ENCODE measurements around the gene MEF2C. TPM values are rescaled to one million over a fixed set of nuclear protein-coding genes. Genes with fewer than 3 reads are reported as not detected.
A peak's percentile ranks its signal among the peaks of the same experiment; 100 is the strongest.

Gene MEF2C
- polyA plus RNA-seq, 1 donor, result 42.4 TPM

DNA sequence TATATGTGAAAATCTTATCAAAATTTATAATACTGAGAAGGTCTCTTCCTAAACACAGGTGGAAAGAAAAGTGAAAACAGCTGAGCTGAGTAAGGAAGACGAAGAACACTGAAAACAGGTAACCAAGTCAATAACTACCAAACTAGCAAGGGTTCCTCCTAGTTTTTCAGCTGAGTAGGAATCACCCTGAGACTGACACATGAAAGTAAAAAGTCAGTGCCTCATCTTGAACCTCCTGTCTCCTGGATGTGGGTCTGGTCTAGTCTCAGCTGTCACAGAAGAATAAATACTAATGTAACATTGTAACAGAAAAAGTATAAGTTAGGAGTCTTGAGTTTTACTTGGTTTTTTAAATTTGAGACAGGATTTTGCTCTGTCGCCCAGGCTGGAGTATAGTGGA lies 121.0 kb downstream of the MEF2C start:
- no peak for DNase-seq

- DNase-seq, result no peak
Measured at GRCh38 chr5:88761269-88761850, 121.6 kb downstream of the MEF2C start.

DNA sequence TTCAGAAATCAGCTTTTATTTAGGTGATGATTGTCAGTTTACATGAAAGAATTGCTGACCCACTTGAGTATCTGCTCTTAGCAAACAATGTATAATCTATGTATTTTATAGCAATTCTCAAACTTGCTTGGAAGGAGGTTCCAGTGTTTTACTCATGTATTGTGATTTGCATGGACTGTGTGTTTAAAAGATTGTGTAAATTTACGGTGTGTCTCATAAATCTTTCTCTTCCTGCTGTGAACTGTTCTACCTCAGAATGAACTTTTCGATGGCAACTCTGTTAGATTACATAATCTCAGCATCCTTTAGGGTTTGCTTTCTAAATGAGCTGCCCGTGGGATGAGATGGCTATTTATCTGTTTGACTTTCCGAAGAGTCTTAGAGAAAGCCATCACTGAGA lies 122.5 kb downstream of the MEF2C start:
- no peak for DNase-seq

DNA sequence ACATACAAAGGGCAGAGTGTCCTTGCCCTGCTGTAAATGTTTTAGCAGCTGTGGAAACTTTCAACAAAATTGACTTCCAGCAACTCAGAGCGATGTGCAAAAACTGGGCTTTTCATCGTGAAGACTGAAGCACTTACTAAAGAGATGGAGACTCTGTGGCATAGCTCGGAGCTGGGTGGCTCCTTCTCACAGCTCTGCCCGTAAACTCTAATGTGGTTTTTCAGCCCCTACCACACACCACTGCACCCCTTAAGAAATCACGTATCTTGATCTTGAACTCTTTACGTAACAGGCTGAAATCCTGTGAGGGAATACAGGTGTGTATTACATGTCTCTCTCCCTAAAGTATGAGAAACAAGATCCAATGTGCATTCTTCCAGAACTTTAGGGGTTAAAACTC lies 124.4 kb downstream of the MEF2C start:
- no peak for DNase-seq

DNA sequence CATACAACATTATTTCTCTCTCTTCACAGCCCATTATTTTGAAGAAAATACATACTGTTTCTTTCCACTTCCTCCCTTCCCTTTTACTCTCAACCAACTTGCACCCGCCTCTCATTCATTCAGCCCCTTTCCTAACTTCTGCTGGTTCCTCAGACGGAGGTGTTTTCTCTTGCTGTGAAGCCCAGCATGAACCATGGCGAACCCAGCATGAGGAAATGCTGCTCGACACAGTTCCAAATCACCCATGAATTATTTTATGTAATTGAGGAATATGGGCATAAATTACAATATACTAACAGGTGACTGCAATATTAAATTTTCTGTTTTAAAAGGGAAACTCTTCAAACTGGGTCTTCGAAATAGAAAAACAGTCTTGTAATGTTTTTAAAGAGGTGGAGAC lies 124.8 kb downstream of the MEF2C start:
- no peak for DNase-seq

DNA sequence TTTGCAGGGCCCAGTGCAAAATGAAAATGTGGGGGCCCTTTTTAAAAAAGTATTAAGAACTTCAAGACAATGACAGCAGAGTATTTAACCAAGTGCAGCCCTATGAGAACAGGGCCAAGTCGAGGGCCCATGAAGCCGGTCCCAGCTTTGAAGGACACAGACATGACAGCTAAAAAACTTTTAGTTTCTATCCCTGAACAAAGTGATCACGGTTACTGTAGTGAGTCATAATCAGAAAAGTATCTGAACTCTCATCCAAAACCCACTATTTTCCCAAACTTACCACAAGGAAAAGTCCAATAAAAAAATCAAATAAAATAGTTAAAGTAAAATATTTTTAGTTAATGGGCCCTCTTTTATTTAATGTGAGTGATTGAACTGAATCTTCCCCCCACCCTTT lies 126.0 kb downstream of the MEF2C start:
- no peak for DNase-seq

- no peak for DNase-seq
Measured at GRCh38 chr5:88748666-88749065, 134.3 kb downstream of the MEF2C start.

GRCh38 chr5:88746438-88746882 lies 136.5 kb downstream of the MEF2C start:
- no peak for DNase-seq

- no peak for DNase-seq
Measured at GRCh38 chr5:88745093-88745696, 137.8 kb downstream of the MEF2C start.

DNA sequence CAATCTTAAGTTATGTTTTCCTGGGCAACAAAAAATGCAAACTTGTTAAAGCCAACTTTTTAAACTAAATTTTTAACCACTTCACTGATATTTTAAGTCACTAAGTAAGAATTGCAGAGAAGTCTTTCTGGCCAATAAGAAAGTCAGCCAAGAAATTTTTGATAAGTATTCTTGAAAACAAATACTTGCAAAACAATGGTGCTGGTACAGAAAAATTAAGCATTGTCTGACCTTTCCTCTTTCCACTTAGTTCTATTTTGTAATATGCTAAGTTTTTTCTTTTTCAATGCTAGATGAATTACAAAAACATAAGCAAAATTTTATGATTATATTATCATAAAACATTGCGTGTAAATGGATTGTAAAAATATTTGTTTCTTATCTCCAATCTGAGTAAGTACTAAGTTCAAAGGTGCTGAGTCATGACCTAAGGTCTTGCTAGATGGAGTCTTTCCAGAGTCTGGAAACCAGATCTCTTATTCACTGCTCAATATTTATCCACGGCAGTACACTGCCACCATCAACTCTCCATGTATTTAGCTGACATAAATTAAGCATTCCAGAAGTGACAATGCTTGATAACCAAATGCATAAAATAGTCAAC lies 139.7 kb downstream of the MEF2C start:
- no peak for DNase-seq

- DNase-seq, result no peak
Measured at GRCh38 chr5:88741964-88742363, 141.0 kb downstream of the MEF2C start.

DNA sequence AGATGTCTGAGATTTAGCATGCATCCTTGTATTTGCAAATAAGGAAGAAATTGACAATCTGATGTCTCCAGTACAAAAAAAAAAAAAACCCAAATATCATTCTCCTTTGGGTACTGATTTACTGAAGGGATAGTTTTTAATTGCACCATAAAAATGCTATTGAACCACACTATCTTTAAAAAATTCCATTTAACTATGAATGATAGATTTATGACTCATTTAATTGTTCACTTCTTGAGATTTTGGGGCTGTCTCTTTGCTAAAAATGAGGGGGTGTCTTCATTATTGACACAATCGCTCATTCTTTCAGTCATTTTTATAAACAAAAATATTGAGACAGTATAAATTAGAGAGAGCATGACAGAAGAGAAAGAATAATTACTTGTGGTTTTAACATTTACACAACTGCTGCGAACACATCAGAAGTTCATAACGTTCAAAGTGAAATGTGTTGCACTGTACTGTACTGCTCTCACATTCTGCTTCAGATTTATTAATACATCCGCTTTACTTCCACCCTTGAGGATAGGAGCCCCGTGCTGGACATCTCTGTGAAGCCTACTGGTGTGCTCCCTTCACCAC lies 142.3 kb downstream of the MEF2C start:
- no peak for DNase-seq

DNA sequence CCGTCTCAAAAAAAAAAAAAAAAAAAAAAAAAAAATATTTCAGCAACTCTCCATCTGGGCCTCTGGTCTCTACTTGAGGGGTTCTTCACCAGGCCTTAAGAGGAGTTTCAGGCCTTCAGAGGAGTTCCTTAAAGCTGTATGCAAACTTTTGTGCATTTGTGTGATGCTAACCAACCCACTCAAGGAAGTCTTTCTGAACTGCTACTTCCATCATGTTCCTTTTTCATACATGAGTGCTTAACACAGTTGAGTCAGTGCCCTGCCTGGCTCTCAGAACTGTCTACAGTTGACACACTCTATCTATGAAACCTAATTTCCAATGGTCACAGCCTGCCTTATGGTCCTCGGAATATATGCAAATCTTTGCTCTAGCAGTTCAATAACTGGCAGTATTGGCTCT lies 146.5 kb downstream of the MEF2C start:
- no peak for DNase-seq

DNA sequence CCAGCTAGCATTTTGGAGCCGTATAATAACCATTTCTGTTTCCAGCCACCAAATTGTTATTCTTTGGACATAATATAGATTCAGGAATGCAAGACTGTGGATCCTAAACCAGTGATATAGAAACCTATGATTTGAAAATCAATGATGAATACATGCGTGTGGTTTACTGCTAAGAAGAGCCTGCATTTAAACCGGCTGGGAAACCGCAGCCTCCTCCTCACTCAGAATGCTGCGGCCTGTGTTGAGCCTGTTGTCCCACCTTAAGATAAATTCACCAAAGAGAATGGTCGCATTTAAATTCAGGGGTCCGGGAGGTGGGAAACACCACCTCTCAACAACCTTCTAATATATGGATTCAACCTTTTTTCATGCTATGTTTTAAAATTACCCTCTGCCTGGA lies 148.0 kb downstream of the MEF2C start:
- DNase-seq, result no peak

- DNase-seq, result no peak
Measured at GRCh38 chr5:88734191-88734640, 148.8 kb downstream of the MEF2C start.

DNA sequence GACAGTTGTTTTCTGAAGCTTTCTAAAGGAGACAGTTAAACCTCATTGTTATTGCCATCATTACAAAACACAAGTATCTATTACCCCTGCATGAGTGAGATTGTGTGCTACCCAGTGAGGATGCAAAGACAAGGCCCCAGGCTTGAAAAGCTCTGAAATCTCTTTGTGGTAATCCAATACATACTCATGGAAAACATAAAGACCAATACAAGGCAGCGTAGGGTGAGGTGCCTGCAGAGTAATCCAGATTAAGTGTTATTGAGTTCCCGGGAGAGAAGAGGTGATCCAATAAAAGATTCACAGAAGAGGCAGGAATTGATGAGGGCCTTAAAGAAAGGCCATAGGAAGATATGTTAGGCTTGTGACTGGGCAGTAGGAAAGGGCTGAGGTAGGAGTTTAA lies 150.1 kb downstream of the MEF2C start:
- no peak for DNase-seq

GRCh38 chr5:88732181-88732633 lies 150.8 kb downstream of the MEF2C start:
- DNase-seq, result no peak

- no peak for DNase-seq
Measured at GRCh38 chr5:88729829-88730182, 153.2 kb downstream of the MEF2C start.

DNA sequence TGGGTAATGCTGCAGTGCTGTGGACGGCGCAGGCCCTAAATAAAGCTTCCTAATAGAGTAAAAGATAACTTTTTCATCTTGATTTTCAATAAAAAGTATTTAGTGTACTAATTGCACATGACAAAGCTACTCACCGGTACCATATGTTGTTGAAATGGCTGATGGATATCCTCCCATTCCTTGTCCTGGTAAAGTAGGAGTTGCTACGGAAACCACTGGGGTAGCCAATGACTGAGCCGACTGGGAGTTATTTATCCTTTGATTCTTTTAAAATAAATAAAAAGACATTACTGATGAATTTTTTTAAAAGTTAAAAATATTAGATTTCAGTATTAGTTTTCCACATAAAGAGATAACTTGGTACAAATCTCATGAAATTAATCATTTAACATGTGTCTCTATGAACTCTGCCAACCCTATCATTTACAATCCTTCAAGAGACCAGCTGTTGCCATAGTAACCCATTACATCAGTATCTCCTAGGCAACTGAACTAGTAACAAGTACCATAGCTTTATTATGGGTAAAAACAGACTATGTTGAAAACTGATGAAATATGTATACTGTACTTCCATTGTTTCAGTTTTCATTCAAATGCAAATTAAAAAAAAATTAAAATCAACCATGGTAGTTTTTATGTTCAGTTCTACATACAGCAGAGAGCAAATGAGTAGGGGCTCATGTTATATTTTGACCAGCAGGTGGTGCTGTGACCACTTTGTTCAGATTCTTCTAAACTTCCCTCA lies 153.7 kb downstream of the MEF2C start:
- DNase-seq, result peak; percentile 80

DNA sequence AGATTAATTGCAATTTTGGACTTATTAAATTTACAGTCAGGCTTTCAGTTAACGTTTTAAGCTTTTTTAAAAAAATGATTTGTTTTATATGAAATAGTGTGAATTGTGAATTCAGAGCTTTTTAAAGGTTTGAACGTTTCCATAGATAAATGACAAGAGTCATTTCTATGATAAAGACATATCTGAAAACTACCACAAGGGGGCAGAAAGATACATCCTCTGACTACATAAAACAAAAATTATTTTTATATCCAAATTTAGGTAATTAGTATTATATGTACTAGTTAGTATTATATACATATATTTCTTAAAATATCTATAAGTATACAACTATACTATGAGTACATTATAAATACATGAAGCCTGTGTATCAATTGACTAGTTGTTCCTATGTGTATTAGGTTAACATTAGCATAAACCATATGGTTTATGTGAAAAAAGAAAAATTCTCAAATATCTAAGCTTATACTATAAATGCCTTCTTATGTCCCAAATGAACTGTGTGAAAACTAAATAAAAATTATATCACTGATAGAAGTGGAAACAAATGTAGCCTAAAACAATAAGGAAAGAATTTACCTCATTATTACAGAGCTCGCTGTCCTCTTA lies 155.2 kb downstream of the MEF2C start:
- DNase-seq, result no peak

GRCh38 chr5:88725454-88725853 lies 157.5 kb downstream of the MEF2C start:
- DNase-seq, result no peak

- DNase-seq, result no peak
Measured at GRCh38 chr5:88724201-88724600, 158.8 kb downstream of the MEF2C start.

Measured in left kidney (tissue), 2 donors.